Thyroid gland (tissue), 4 donors: ENCODE measurements around the gene OLIG1. TPM values are rescaled to one million over a fixed set of nuclear protein-coding genes. Genes with fewer than 3 reads are reported as not detected.

Source experiments
- DNase-seq, 2 donors: peaks; one replicate each; pipeline ENCODE4 v3.0.0-alpha.2; 2019
- H3K27ac ChIP-seq, 3 donors: fragments of 200-600 bp; sonication (generic); 1 replicate in 2 of 3; 2 replicates in 1 of 3; pipeline ENCODE4 v1.5.1; 2016 to 2019; ENCODE audit warnings: mild to moderate bottlenecking in 1 of 3, moderate library complexity in 1 of 3
- H3K27me3 ChIP-seq: fragments of 200-600 bp; sonication (generic); one replicate; pipeline ENCODE4 v1.5.1; 2019
- H3K36me3 ChIP-seq, 2 donors: fragments of 200-600 bp; sonication (generic); one replicate each; pipeline ENCODE4 v1.5.1; 2016 to 2019
- H3K4me1 ChIP-seq, 2 donors: fragments of 200-600 bp; sonication (generic); one replicate each; pipeline ENCODE4 v1.5.1; 2017 to 2019
- H3K4me3 ChIP-seq, 3 donors: fragments of 200-600 bp; sonication (generic); replicated peaks in 1 of 3; 1 replicate in 2 of 3; 2 replicates in 1 of 3; pipeline ENCODE4 v1.5.1; 2016; ENCODE audit warnings: mild to moderate bottlenecking in 1 of 3
- H3K9me3 ChIP-seq: fragments of 200-600 bp; sonication (generic); one replicate; pipeline ENCODE4 v1.5.1; 2017
- CTCF ChIP-seq, 6 experiments: fragments of 200-600 bp in 3 of 6; fragments of 450-650 bp in 3 of 6; sonication (generic) in 3 of 6; IDR thresholded peaks; one replicate each; pipeline ENCODE4 v1.5.1; 2016 to 2019; ENCODE audit warnings: antibody characterized with exemption in 6 of 6, mild to moderate bottlenecking in 2 of 6, inconsistent platforms in 1 of 6, moderate library complexity in 1 of 6
- POLR2A ChIP-seq, 2 donors: fragments of 450-650 bp; IDR thresholded peaks; one replicate each; pipeline ENCODE4 v1.6.1; 2017; ENCODE audit warnings: antibody characterized with exemption in 2 of 2, mild to moderate bottlenecking in 2 of 2, moderate library complexity in 1 of 2
- WGBS, 2 donors: methylation state at CpG; one replicate each; pipeline ENCODE4 v1.1.5; 2017; 5-methylcytosine and 5-hydroxymethylcytosine counted together
- intact Hi-C: fragments of 100-400 bp; cut with DNase I; formaldehyde crosslinking; loops from one replicate; pipeline ENCODE4 v1.15.1; 2023
- total RNA-seq, 4 donors: library from RNA; depleted of rRNA; stranded (reverse); fragments of >200 nt; gene quantifications; one replicate each; pipeline ENCODE4 v1.2.3, GENCODE V29; 2016

The OLIG1 gene
- total RNA-seq, 4 donors from 2014 or later, result not detected

DNA sequence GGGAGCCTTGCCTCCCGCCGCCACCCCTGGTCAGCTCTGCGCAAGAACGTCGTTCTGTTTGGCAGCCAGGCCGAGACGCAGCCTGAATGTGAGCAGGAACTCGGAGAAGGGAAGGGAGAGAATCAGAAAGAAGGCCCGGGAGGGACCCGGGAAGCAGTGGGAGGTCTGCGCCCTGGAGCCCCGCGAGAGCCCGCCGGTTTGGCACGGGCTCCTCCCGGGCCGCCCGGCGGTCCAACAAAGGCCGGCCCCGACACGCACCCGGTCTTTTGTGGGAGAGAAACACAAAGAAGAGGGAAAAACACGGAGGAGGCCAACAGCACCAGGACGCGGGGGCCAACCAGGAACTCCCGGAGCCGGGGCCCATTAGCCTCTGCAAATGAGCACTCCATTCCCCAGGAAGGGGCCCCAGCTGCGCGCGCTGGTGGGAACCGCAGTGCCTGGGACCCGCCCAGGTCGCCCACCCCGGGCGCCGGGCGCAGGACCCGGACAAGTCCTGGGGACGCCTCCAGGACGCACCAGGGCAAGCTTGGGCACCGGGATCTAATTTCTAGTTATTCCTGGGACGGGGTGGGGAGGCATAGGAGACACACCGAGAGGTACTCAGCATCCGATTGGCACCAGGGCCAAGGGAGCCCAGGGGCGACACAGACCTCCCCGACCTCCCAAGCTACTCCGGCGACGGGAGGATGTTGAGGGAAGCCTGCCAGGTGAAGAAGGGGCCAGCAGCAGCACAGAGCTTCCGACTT lies 46.9 kb upstream of the OLIG1 start:
- WGBS, 2 donors, result 2 to 3% methylated on average over 26 to 32 of the region's 52 CpGs
- Histone ChIP-seq H3K27ac (no peak overlapping the region), H3K27me3 (peaks cover 59% of the 10 kb centered on the region), H3K9me3 (no peaks in the 10 kb centered on the region), H3K36me3 (no peaks in the 10 kb centered on the region), H3K4me1 (peaks cover 0 to 18% of the 10 kb centered on the region in 2 donors), H3K4me3 (no peak overlapping the region)
- intact Hi-C loops, result no loop called here
- DNase-seq, result no peak
- TF ChIP-seq CTCF (IDR thresholded peaks at IDR 0.05), result no peak
- no peak for TF ChIP-seq POLR2A (IDR thresholded peaks at IDR 0.05)

- intact Hi-C loops, result no loop called here
- TF ChIP-seq POLR2A (IDR thresholded peaks at IDR 0.05) (no peak), CTCF (IDR thresholded peaks at IDR 0.05) (no peak)
- no peaks in the 10 kb centered on the region for H3K9me3 ChIP-seq
- peaks cover 60% of the 10 kb centered on the region for H3K27me3 ChIP-seq
- 3% methylated on average over 44 to 48 of the region's 49 CpGs for WGBS, 2 donors
- H3K27ac ChIP-seq, result no peak overlapping the region
- DNase-seq, result no peak
- no peaks in the 10 kb centered on the region for H3K36me3 ChIP-seq
- H3K4me1 ChIP-seq, result peaks cover 0 to 25% of the 10 kb centered on the region in 2 donors
- H3K4me3 ChIP-seq, result no peak overlapping the region
These were observed 46.3 kb upstream of the OLIG1 start for GRCh38 chr21:33023574-33024200.

- DNase-seq, result no peak
- WGBS, 2 donors, result 3 to 8% methylated on average over 36 to 40 of the region's 40 CpGs
- no peak overlapping the region for H3K27ac ChIP-seq
- intact Hi-C loops, result no loop called here
- peaks cover 64% of the 10 kb centered on the region for H3K27me3 ChIP-seq
- no peak overlapping the region for H3K4me3 ChIP-seq
- H3K36me3 ChIP-seq, result no peaks in the 10 kb centered on the region
- TF ChIP-seq POLR2A (IDR thresholded peaks at IDR 0.05) (no peak), CTCF (IDR thresholded peaks at IDR 0.05) (no peak)
- peaks cover 0 to 33% of the 10 kb centered on the region in 2 donors for H3K4me1 ChIP-seq
- no peaks in the 10 kb centered on the region for H3K9me3 ChIP-seq
These were observed 45.5 kb upstream of the OLIG1 start for GRCh38 chr21:33024201-33025103.

DNA sequence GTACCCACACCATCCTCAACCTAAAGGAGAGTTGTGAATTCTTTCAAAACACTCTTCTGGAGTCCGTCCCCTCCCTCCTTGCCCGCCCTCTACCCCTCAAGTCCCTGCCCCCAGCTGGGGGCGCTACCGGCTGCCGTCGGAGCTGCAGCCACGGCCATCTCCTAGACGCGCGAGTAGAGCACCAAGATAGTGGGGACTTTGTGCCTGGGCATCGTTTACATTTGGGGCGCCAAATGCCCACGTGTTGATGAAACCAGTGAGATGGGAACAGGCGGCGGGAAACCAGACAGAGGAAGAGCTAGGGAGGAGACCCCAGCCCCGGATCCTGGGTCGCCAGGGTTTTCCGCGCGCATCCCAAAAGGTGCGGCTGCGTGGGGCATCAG lies 44.8 kb upstream of the OLIG1 start:
- intact Hi-C loops, result no loop called here
- Histone ChIP-seq H3K9me3 (no peaks in the 10 kb centered on the region), H3K27ac (no peak overlapping the region), H3K4me3 (no peak overlapping the region), H3K27me3 (peaks cover 62% of the 10 kb centered on the region), H3K36me3 (no peaks in the 10 kb centered on the region), H3K4me1 (peaks cover 0 to 31% of the 10 kb centered on the region in 2 donors)
- 2 to 3% methylated on average over 12 to 22 of the region's 22 CpGs for WGBS, 2 donors
- DNase-seq, result no peak
- TF ChIP-seq CTCF (IDR thresholded peaks at IDR 0.05), result no peak
- TF ChIP-seq POLR2A (IDR thresholded peaks at IDR 0.05), result no peak
